LNCAP (cell line): Measurements from ENCODE around the gene LMBR1.

ENCODE experiments used
- TF ChIP-seq, protein P1 (sequence below): fragments of 450-650 bp; IDR thresholded peaks from 2 replicates; pipeline ENCODE4 v1.5.1; 2017; ENCODE audit warnings: mild to moderate bottlenecking

Gene LMBR1

DNA sequence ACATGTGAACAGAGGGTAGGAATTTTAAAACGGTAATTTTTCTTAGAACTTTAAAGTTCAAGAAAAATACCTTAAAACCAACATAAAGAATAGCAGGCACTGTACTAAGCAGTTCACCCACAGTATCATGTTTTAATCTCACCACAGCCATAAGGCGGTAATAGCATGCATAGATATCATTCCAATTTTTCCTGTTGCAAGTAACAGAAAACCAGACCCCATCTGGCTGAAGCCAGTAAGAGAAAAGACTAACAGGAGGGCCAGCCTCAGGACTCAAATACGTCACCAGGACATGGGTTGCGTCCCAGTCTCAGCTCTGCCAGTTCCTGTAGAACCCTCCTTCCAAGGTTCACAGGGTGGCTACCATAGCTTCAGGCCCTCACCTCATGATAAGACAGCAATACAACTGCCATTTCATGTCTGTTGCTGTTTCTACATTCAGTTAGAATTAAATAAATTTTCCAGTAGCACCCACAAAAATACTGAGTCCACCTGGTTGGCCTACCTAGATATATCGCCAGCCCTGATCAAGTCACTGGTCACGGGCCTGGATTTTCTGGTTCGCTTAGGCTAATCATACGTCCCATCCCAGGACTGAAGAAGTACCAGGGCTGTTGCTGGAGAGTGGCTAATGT, 254.4 kb downstream of the LMBR1 start:
- TF ChIP-seq, protein P1, sequence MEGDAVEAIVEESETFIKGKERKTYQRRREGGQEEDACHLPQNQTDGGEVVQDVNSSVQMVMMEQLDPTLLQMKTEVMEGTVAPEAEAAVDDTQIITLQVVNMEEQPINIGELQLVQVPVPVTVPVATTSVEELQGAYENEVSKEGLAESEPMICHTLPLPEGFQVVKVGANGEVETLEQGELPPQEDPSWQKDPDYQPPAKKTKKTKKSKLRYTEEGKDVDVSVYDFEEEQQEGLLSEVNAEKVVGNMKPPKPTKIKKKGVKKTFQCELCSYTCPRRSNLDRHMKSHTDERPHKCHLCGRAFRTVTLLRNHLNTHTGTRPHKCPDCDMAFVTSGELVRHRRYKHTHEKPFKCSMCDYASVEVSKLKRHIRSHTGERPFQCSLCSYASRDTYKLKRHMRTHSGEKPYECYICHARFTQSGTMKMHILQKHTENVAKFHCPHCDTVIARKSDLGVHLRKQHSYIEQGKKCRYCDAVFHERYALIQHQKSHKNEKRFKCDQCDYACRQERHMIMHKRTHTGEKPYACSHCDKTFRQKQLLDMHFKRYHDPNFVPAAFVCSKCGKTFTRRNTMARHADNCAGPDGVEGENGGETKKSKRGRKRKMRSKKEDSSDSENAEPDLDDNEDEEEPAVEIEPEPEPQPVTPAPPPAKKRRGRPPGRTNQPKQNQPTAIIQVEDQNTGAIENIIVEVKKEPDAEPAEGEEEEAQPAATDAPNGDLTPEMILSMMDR, result no peak

DNA sequence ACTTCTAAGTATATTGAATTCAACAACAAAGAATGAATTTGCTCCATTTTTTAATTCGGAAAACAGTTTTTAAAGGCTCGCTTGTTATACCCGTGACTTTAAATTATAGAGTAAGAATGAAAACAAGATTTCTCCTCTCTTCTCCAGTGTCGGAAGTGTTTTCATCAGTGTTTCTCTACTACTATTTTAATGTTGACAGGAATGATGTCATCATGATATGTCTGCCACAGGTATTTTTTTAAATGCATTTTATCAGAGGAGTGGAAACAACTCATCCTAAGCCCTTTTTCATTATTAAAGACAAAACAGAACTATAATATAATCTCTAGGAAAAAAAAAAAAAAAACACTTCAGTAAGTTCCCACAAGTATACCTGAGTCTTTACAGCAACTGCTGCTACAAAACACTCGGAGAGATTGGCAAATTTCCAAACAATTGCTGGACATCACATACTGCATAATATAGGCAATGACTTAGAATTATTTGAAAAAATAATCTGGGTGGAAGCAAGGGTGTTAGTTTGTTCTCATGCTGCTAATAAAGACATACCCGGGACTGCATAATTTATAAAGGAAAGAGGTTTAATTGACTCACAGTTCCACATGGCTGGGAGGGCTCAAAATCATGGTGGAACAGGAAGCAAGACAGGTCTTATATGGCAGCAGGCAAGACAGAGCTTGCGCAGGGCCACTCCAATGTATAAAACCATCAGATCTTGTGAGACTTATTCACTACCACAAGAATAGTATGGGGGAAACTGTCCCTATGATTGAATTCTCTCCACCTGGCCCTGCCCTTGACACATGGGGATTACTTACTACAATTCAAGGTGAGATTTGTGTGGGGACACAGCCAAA, 257.2 kb downstream of the LMBR1 start:
- TF ChIP-seq, protein P1, result no peak

DNA sequence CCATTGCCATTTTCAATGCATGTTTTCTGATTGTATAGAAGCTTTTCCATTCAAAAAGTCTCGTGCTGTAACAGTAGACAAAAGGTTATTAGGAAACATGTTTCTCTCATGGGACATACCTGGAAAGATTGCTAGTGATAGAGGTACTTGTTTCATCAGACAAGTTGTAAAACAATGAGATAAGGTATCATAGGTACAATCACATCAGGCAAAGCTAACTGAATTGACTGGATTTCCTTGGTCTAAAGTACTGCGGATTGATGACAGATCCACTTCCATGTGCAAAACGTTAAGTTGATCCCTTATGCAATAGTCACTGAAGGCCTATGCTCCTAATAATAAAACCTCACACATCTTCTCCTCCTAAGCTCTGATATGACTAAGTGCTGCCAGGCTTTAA, 258.9 kb downstream of the LMBR1 start:
- TF ChIP-seq, protein P1, result no peak

DNA sequence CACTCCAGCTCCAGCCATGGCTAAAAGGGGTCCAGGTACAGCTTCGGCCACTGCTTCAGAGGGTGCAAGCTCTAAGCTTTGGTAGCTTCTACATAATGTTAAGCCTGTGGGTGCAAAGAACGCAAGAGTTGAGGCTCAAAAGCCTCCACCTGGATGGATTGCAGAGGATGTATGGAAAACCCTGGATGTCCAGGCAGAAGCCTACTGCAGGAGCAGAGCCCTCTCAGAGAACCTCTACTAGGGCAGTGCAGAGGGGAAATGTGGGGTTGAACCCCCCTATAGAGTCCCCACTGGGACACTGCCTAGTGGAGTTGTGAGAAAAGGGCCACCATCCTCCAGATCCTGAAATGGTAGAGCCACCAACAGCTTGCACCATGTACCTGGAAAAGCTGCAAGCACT, 263.1 kb downstream of the LMBR1 start:
- TF ChIP-seq, protein P1, result no peak

DNA sequence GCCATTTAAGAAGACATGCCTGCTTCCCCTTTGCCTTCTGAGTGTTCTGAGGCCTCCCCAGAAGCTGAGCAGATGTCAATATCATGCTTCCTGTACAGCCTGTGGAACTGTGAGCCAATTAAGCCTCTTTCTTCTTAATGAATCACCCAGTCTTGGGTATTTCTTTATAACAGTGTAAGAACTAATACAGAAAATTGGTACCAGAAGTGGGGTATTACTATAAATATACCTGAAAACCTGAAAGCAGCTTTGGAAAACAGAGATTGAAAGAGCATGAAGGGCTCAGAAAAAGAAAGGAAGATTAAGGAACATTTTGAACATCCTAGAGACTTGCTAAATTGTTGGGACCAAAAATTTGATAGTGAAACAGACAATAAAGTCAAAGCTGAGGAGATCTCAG, 264.4 kb downstream of the LMBR1 start:
- TF ChIP-seq, protein P1, result no peak
